Left kidney (tissue), 2 donors: ENCODE measurements around the gene GAB1. TPM values are rescaled to one million over a fixed set of nuclear protein-coding genes. Genes with fewer than 3 reads are reported as not detected.

ENCODE experiments used
- DNase-seq: peaks from one replicate; pipeline ENCODE4 v3.0.0-alpha.2; 2013
- polyA plus RNA-seq: library from polyadenylated mRNA; unstranded; fragments of 120-200 nt; gene quantifications from one replicate; pipeline ENCODE4 v1.2.1, GENCODE V29; 2013; ENCODE audit not compliant: insufficient read length

The GAB1 gene
- polyA plus RNA-seq, 1 donor: 62.9 TPM

- DNase-seq: no peak
These were observed 161.3 kb downstream of the GAB1 start for GRCh38 chr4:143498021-143498420.

- no peak for DNase-seq
These were observed 165.6 kb downstream of the GAB1 start for GRCh38 chr4:143502231-143502630.

GRCh38 chr4:143506031-143506430 lies 169.4 kb downstream of the GAB1 start:
- no peak for DNase-seq

- DNase-seq: no peak
These were observed 175.2 kb downstream of the GAB1 start for GRCh38 chr4:143511906-143512305.

- no peak for DNase-seq
These were observed 176.3 kb downstream of the GAB1 start for GRCh38 chr4:143512978-143513313.

- DNase-seq: peak; percentile 98
These were observed 176.9 kb downstream of the GAB1 start, which contains the start of gene SMARCA5 for GRCh38 chr4:143513314-143514168. SMARCA5 (plus strand) TSS chr4:143513702; CDS start chr4:143513925, 223 bp downstream.

- no peak for DNase-seq
These were observed 177.5 kb downstream of the GAB1 start for GRCh38 chr4:143514169-143514495.

GRCh38 chr4:143514497-143514896 lies 177.8 kb downstream of the GAB1 start:
- DNase-seq: peak; percentile 60

GRCh38 chr4:143514901-143515300 lies 178.2 kb downstream of the GAB1 start:
- no peak for DNase-seq

GRCh38 chr4:143515905-143516304 lies 179.2 kb downstream of the GAB1 start:
- no peak for DNase-seq

GRCh38 chr4:143517764-143518163 lies 181.1 kb downstream of the GAB1 start:
- DNase-seq: no peak

Other genes with a start within 250 kb of the GAB1 start
- gene USP38, start 152.0 kb upstream of the GAB1 start, polyA plus RNA-seq: 27.7 TPM
- gene SMARCA5, start 176.8 kb downstream of the GAB1 start, polyA plus RNA-seq: 147 TPM